GM21717 (cell line): ENCODE data around the gene MYRFL.
A peak's percentile ranks its signal among the peaks of the same experiment; 100 is the strongest.

ENCODE experiments used
- ATAC-seq: cut with Tn5 transposase; IDR thresholded peaks from one replicate; pipeline ENCODE4 v1.9.1; 2021; ENCODE audit warnings: mild to moderate bottlenecking, moderate library complexity; ENCODE audit not compliant: unreplicated experiment

Gene MYRFL

GRCh38 chr12:69929531-69929930 is 104.5 kb downstream of the MYRFL start:
- ATAC-seq, result no peak

DNA sequence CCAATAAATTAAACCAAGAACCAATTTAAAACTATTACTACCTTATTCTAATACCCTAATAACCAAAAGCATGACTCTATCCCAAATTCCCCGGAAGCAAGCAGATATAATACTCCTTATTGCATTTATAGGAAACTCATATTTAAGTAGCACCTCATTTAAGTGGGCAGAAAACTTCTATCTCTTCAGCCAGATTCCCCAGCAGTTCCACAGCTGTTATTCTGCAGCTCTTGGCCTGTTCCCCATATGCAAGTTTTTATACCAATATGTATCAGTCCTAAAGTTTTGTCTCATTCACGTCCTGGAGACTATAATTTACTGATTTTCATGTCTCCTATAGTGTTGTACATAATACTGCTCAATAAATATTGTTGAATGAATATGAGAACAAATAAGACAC is 106.5 kb downstream of the MYRFL start:
- ATAC-seq, result no peak

GRCh38 chr12:69932154-69932553 is 107.1 kb downstream of the MYRFL start:
- no peak for ATAC-seq

DNA sequence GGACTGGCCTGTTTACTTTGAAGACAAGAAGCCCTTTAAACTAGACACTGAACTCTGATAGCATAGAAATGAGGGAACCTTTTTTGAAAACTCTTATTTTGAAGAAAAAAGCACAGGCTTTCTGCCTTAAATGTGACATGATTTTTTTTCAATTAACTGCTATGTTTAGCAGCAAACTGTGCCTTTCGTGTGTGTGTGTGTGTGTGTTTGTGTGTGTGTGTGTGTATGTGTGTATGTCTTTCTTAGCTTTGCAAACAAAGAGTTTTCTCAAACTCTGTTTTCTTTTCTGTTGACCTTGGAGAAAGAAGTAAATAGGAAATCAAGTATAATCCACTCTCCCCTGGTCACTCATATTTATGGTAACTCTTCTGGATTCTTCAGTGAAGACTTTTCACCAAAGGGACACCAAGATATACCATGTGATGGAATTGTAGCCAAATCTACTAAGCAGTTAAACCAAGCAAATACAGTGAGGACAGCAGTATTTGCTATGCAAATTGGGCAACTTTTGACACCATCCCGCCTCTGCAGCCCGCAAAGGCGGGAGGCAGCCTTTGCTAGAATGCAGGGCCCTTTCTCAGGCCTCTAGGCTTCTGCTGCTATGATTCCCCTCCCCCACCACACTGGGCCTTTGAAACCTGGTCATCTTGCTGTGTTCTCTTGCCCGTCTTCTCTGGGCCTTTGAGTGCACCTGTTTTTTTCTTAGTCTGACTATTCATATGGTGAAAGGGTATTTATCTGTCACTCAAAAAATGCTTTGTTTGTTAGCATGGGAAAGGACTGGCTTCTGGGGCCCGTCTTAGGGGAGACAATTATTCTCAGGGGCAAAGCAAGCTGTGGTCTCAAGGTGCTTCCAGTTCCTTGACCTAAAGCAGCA is 107.9 kb downstream of the MYRFL start:
- ATAC-seq, result peak; percentile 72

GRCh38 chr12:69934011-69934410 is 109.0 kb downstream of the MYRFL start:
- ATAC-seq, result no peak

DNA sequence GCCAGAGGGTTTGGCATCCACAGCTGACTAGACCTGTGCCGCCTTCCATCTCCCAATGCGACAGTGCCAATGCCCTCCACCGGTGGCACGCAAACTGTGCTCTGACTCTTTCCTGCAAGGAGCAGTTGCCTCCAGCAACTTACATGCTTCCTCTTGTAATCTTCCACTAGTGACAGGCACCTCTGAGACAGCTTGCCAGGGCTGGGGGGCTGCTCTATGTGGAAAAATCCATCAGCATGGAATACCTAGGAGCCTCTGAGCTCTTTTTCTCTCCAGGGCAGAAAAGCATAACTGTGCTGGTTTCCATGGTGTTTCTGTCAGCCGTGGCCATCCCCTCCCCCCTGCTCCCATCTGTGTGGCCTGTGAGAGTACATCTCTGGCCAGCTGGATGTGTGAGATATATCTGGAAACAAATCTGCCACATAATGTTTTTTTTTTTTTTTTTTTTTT is 110.6 kb downstream of the MYRFL start:
- ATAC-seq, result no peak

DNA sequence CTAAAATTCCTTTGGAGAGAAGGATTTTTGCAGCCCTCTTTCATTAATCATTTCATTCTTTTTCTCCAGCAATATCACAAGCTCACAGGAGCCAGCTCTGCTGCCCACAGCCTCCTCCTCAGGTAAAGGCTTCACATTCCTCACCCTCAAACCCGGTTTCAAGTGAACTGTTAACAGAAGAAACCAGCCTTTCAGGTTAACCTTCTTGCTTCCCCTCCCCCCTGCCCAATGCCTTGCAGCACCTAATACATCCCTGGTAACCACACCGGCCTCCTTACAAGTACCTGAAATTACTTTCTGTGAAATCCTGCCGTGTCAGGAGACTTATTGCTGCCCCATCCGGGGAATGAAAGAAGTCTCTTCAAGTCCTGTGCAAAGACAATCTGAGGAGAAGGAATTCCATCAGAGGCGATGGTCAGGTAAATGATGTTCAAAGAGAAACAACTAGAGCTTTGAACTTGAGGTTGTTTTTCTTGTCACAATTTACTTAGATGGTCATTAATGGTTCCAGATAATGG is 111.2 kb downstream of the MYRFL start:
- ATAC-seq, result no peak

GRCh38 chr12:69936766-69937165 is 111.7 kb downstream of the MYRFL start:
- ATAC-seq, result no peak

DNA sequence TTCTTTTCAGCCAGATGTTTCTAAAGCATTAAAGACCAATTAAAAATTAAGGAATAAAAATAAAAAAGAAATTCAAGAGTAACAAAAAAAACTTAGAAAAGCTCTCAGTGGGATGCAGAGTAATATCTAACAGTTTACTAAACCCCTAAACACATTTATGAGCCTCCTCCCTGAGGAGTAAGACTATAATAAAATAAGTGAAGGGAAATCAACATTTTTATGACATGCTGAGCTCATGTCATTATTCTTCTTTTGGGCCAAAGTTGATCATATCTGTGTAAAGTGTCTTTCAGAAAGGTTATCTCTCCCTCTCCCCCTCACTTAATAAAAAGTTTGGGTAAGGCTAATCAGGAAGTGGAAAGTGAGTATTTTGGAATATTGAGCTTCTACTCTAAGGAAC is 122.1 kb downstream of the MYRFL start:
- no peak for ATAC-seq

GRCh38 chr12:69947897-69948296 is 122.9 kb downstream of the MYRFL start:
- no peak for ATAC-seq

DNA sequence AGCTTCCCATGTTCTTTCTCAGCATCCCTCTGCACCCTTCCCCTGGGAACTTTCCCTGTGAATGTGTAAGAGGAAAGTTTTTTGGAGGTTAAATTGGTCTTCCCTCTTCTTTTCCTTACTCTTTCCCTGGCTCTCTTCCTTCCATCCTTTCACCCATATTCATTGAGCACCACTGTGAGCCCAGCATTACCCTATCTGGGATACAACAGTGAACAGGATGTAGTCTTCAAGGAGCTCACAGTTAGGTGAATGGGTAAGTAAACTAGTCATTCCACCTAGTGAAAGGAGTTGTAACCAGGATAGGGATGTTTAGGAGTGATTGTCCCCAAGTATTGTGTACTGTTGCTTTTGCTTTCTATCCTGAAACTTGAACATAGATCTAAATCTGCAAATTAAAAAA is 123.8 kb downstream of the MYRFL start:
- ATAC-seq, result no peak

- no peak for ATAC-seq
Observed at GRCh38 chr12:69949311-69950002, 124.4 kb downstream of the MYRFL start.

DNA sequence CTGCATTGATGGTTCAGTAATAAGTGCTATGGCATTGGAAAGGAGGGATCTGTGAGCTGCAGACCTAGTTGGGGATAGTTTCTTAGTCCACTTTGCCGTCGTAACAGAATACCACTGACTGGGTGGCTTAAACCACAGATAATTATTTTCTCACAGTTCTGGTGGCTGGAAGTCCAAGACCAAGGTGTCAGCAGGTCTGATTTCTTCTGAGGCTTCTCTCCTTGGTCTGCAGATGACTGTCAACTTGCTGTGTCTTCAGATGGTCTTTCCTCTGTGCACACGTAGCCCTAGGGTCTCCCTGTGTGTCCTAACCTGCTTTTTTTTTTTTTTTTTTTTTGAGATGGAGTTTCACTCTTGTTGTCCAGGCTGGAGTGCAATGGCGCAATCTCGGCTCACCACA is 126.1 kb downstream of the MYRFL start:
- ATAC-seq, result no peak

GRCh38 chr12:69952890-69953289 is 127.9 kb downstream of the MYRFL start:
- no peak for ATAC-seq

DNA sequence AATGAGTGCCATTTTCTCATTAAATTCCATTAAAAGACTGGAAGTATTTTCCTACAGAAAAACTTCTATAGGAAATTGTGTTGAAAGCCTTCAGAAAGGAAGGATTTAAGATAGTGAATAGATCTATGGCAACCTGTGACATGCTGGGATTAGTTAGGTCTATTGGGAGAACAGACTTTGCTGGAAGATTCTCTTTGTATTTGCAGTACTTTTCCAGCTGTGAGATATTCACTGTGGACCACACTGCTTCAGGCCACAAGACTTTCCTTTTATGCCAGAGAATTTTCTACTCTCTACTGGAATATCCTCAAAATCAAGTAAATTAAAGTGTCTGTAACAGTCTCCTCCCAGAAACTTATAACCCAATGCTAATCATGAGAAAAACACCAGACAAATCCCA is 136.2 kb downstream of the MYRFL start:
- no peak for ATAC-seq

- ATAC-seq, result no peak
Observed at GRCh38 chr12:69966409-69966808, 141.4 kb downstream of the MYRFL start.

- no peak for ATAC-seq
Observed at GRCh38 chr12:69966839-69967238, 141.8 kb downstream of the MYRFL start.

DNA sequence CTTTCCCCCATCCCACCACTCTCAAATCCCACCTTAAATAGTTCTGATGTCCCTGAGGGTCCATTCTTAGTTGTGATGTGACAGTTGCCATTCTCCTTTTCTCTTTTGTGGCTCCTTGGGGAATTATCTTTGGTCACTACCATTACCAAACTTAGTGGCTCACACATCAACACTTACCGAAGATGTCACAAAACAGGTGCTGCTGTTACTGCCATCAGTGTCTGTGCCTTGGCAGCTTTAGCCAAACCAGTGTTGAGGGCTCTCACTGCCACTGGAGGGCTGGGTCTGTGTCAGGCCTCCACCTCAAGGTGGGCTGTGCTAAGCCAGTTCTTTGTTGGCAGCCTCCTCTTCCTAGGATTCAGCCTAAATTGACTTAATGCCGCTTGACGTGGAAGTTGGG is 144.0 kb downstream of the MYRFL start:
- no peak for ATAC-seq

DNA sequence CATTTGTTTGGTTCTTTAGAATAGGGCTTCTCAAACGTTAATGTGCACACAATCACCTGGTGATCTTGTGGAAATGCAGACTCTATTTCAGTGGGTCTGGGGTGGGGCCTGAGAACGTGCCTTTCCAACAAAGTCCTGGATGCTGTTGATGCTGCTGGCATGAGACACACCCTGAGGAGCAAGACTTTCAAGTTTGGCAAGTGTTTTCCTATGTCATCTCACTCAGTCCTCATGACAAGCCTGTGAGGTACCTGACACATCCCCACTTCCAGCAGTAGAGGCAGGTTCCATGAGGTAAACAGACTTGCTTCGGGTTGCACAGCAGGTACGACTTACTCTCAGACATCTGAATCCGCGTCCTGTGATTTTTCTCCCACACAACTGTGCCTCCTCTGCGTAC is 147.1 kb downstream of the MYRFL start:
- no peak for ATAC-seq

DNA sequence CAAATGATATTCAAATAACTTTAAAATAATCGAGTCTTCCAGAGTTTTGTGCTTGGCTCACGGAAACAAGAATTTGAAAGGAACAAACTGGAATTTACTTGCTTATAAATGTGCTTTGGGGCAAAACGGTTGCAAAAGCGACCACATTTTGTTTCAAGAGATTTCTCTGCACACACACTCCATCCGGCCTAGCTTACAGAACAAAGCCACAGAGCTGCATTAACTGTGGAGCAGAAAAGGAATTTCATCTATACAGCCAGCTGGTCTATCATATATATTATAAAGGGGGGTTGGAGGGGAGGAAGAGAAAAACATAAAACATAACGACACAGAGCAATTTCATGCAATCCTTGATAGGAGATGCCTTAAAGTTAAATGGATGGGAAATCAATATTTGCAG is 153.0 kb downstream of the MYRFL start:
- no peak for ATAC-seq

DNA sequence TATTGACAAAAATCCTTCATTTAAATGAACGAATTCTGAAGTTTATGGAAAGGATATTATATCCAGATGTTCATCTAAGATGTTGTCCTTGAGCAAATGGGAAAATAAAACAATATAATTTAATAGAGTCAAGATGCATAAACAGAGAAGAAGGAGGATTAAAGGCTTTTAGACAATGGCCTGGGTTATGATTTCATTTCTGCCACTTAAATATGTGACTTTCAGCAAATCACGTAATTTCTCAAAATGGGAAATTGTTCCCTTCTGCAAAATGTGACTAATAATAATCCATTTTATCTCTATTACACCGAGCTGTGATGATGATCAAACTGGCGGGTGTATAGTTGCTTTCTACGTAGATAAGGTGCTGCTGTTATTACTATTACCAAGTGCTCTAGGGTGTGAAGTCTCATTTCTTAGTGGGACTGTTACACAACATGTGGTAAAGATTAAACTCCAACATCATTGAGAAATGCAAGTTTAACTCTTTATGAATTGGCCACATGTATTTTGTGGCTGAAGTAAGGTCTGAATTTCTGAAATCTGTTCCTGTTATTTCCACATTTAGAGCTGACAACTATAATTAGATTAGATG is 157.0 kb downstream of the MYRFL start:
- no peak for ATAC-seq

GRCh38 chr12:69984241-69984640 is 159.2 kb downstream of the MYRFL start:
- no peak for ATAC-seq
